Progenitor cell of endocrine pancreas (in vitro differentiated cells): ENCODE results near the gene HLA-A. TPM values are rescaled to one million over a fixed set of nuclear protein-coding genes. Genes with fewer than 3 reads are reported as not detected.

Experiments used
- DNase-seq: peaks from one replicate; pipeline ENCODE4 v3.0.0; 2021; ENCODE audit warnings: low spot score; ENCODE audit not compliant: unreplicated experiment
- H3K27ac Mint-ChIP-seq: 2 replicates; pipeline ENCODE4 v1.8.0; 2021; ENCODE audit warnings: mild to moderate bottlenecking, moderate library complexity, mixed read lengths
- H3K27me3 Mint-ChIP-seq: 2 replicates; pipeline ENCODE4 v1.8.0; 2021; ENCODE audit warnings: mixed read lengths
- H3K36me3 Mint-ChIP-seq: 2 replicates; pipeline ENCODE4 v1.8.0; 2022; ENCODE audit warnings: mixed read lengths; ENCODE audit not compliant: insufficient read depth
- H3K4me1 Mint-ChIP-seq: 2 replicates; pipeline ENCODE4 v1.8.0; 2021; ENCODE audit warnings: low read depth, mixed read lengths
- H3K4me3 Mint-ChIP-seq: 2 replicates; pipeline ENCODE4 v1.8.0; 2021; ENCODE audit warnings: low read depth, mild to moderate bottlenecking, moderate library complexity, mixed read lengths
- H3K9me3 Mint-ChIP-seq: 2 replicates; pipeline ENCODE4 v1.8.0; 2021; ENCODE audit warnings: low read depth, mixed read lengths
- total RNA-seq: library from RNA; stranded (reverse); gene quantifications from 2 replicates; pipeline ENCODE4 v1.2.1, GENCODE V29; 2021
- TF ChIP-seq, protein P1 (sequence below): fragments of 200-600 bp; sonication (generic); IDR thresholded peaks from one replicate; pipeline ENCODE4 v1.5.0; 2021; ENCODE audit warnings: antibody characterized with exemption, mild to moderate bottlenecking; ENCODE audit not compliant: unreplicated experiment

The HLA-A gene
- total RNA-seq, 1 donor from 2014 or later, result 204 TPM

DNA sequence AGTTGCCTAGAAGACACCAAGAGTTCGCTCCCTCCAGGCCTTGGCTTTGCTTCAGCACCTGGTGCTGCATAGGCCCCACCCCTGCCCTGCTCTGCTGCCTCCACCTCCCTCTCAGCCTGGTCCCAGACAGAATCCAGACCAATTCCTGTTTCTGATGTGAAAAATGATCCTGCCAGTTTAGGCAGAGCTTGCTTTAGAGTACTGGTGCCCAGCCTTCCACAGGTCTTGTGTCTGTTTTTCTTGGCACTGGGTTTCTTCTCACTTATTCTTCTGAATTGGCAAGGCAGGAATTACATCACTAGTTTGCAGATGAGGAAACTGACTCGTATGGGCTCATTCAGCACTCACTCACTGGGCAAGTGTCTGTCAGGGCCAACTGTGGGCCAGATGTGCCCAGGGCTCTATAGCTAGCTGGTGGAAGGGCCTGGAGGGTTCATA is 53.0 kb downstream of the HLA-A start:
- TF ChIP-seq, protein P1, sequence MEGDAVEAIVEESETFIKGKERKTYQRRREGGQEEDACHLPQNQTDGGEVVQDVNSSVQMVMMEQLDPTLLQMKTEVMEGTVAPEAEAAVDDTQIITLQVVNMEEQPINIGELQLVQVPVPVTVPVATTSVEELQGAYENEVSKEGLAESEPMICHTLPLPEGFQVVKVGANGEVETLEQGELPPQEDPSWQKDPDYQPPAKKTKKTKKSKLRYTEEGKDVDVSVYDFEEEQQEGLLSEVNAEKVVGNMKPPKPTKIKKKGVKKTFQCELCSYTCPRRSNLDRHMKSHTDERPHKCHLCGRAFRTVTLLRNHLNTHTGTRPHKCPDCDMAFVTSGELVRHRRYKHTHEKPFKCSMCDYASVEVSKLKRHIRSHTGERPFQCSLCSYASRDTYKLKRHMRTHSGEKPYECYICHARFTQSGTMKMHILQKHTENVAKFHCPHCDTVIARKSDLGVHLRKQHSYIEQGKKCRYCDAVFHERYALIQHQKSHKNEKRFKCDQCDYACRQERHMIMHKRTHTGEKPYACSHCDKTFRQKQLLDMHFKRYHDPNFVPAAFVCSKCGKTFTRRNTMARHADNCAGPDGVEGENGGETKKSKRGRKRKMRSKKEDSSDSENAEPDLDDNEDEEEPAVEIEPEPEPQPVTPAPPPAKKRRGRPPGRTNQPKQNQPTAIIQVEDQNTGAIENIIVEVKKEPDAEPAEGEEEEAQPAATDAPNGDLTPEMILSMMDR, result no peak
- Mint-ChIP-seq H3K4me3 (no peak overlapping the region), H3K27ac (no peak overlapping the region), H3K9me3 (no peaks in the 10 kb centered on the region), H3K36me3 (no peaks in the 10 kb centered on the region), H3K27me3 (peaks cover 38% of the 10 kb centered on the region), H3K4me1 (no peaks in the 10 kb centered on the region)
- DNase-seq, result no peak

Other genes starting within 250 kb of the HLA-A start
- gene HLA-F, start 219.1 kb upstream of the HLA-A start, total RNA-seq, result 1.1 TPM in 1 of 2 replicates, not detected in the other
- 0.38 TPM in 1 of 2 replicates, not detected in the other for gene HLA-G, start 114.7 kb upstream of the HLA-A start, total RNA-seq
- gene POLR1H, start 118.7 kb downstream of the HLA-A start, total RNA-seq, result 23.0 and 27.3 TPM in 2 replicates
- gene PPP1R11, start 124.7 kb downstream of the HLA-A start, total RNA-seq, result 45.1 and 48.4 TPM in 2 replicates
- gene RNF39, start 133.2 kb downstream of the HLA-A start, total RNA-seq, result not detected in 2 replicates
- not detected in 2 replicates for gene TRIM31, start 170.6 kb downstream of the HLA-A start, total RNA-seq
- gene TRIM40, start 193.6 kb downstream of the HLA-A start, total RNA-seq, result not detected in 2 replicates
- gene TRIM10, start 218.7 kb downstream of the HLA-A start, total RNA-seq, result not detected in 2 replicates
- not detected in 2 replicates for gene TRIM15, start 221.0 kb downstream of the HLA-A start, total RNA-seq